Mesenchymal stem cell (in vitro differentiated cells and primary cell): ENCODE measurements around the gene TRNP1.

ENCODE experiments used
- DNase-seq: peaks from one replicate; pipeline ENCODE4 v3.0.0-alpha.2; 2013
- H2AFZ ChIP-seq: one replicate; pipeline ENCODE4 v1.6.1; 2013; ENCODE audit warnings: low read depth, mild to moderate bottlenecking, control low read depth, inconsistent platforms, low read length, moderate library complexity
- H2AK5ac ChIP-seq: 2 replicates; pipeline ENCODE4 v1.6.1; 2013; ENCODE audit warnings: low read length, moderate library complexity, mild to moderate bottlenecking, inconsistent platforms; ENCODE audit not compliant: severe bottlenecking
- H2BK120ac ChIP-seq: one replicate; pipeline ENCODE4 v1.6.1; 2013; ENCODE audit warnings: low read depth, mild to moderate bottlenecking, inconsistent platforms, low read length, moderate library complexity
- H2BK12ac ChIP-seq, 2 experiments: one replicate each; pipeline ENCODE4 v1.6.1; 2013; ENCODE audit warnings: inconsistent platforms in 2 of 2, low read length in 2 of 2, mild to moderate bottlenecking in 2 of 2, moderate library complexity in 2 of 2, control low read depth in 1 of 2
- H2BK15ac ChIP-seq: one replicate; pipeline ENCODE4 v1.6.1; 2013; ENCODE audit warnings: mild to moderate bottlenecking, low read depth, inconsistent platforms; ENCODE audit not compliant: poor library complexity, severe bottlenecking
- H2BK5ac ChIP-seq: 2 replicates; pipeline ENCODE4 v1.6.1; 2013; ENCODE audit warnings: low read depth, mild to moderate bottlenecking, low read length, control low read depth, inconsistent platforms; ENCODE audit not compliant: poor library complexity, severe bottlenecking
- H3K14ac ChIP-seq, 2 experiments: one replicate each; pipeline ENCODE4 v1.6.1; 2013; ENCODE audit warnings: inconsistent platforms in 2 of 2, low read length in 2 of 2, control low read depth in 1 of 2, mild to moderate bottlenecking in 1 of 2, moderate library complexity in 1 of 2
- H3K18ac ChIP-seq, 2 experiments: one replicate each; pipeline ENCODE4 v1.6.1; 2013; ENCODE audit warnings: inconsistent platforms in 2 of 2, low read length in 2 of 2, control low read depth in 1 of 2, low read depth in 1 of 2, mild to moderate bottlenecking in 1 of 2
- H3K23ac ChIP-seq, 2 experiments: one replicate each; pipeline ENCODE4 v1.6.1; 2013; ENCODE audit warnings: inconsistent platforms in 2 of 2, low read length in 2 of 2, mild to moderate bottlenecking in 2 of 2, moderate library complexity in 2 of 2, control low read depth in 1 of 2
- H3K27ac ChIP-seq: 2 replicates; pipeline ENCODE4 v1.5.1; 2013; ENCODE audit warnings: mild to moderate bottlenecking, moderate library complexity, low read length, control low read depth, inconsistent platforms; ENCODE audit not compliant: poor library complexity, severe bottlenecking
- H3K27me3 ChIP-seq, 2 experiments: 2 replicates each; pipeline versions ENCODE4 v1.6.1 to v1.7.0; 2013; ENCODE audit warnings: low read length in 2 of 2, mild to moderate bottlenecking in 2 of 2, moderate library complexity in 2 of 2, control low read depth in 1 of 2, inconsistent platforms in 1 of 2; ENCODE audit not compliant: control insufficient read depth in 1 of 2, insufficient read depth in 1 of 2
- H3K36me3 ChIP-seq, 2 experiments: 2 replicates each; pipeline versions ENCODE4 v1.6.1 to v1.7.0; 2013; ENCODE audit warnings: low read length in 2 of 2, control low read depth in 1 of 2, inconsistent platforms in 1 of 2, low read depth in 1 of 2, mild to moderate bottlenecking in 1 of 2; ENCODE audit not compliant: insufficient read depth in 2 of 2, control insufficient read depth in 1 of 2
- H3K4ac ChIP-seq, 2 experiments: one replicate each; pipeline ENCODE4 v1.6.1; 2013; ENCODE audit warnings: inconsistent platforms in 2 of 2, low read length in 2 of 2, mild to moderate bottlenecking in 2 of 2, moderate library complexity in 2 of 2, control low read depth in 1 of 2, low read depth in 1 of 2
- H3K4me1 ChIP-seq: 2 replicates; pipeline ENCODE4 v1.6.1; 2013; ENCODE audit warnings: low read depth, low read length, control low read depth; ENCODE audit not compliant: control insufficient read depth, insufficient read depth
- H3K4me2 ChIP-seq: 2 replicates; pipeline ENCODE4 v1.6.1; 2013; ENCODE audit warnings: low read length, mild to moderate bottlenecking, inconsistent platforms; ENCODE audit not compliant: poor library complexity, severe bottlenecking
- H3K4me3 ChIP-seq, 2 experiments: 2 replicates each; pipeline versions ENCODE4 v1.5.1 to v1.7.0; 2013; ENCODE audit warnings: low read length in 2 of 2, mild to moderate bottlenecking in 2 of 2, control low read depth in 1 of 2, low read depth in 1 of 2; ENCODE audit not compliant: insufficient read depth in 1 of 2
- H3K79me1 ChIP-seq: replicated peaks from 2 replicates; pipeline ENCODE4 v1.6.1; 2013; ENCODE audit warnings: mild to moderate bottlenecking, control low read depth, low read length, inconsistent platforms; ENCODE audit not compliant: poor library complexity, severe bottlenecking
- H3K9ac ChIP-seq: 2 replicates; pipeline ENCODE4 v1.7.0; 2013; ENCODE audit warnings: mild to moderate bottlenecking, low read length, moderate library complexity
- H3K9me3 ChIP-seq: 2 replicates; pipeline ENCODE4 v1.7.0; 2013; ENCODE audit warnings: mild to moderate bottlenecking, low read length; ENCODE audit not compliant: control insufficient read depth
- H4K8ac ChIP-seq: one replicate; pipeline ENCODE4 v1.6.1; 2013; ENCODE audit warnings: inconsistent platforms, mild to moderate bottlenecking, low read length, moderate library complexity
- H4K91ac ChIP-seq: one replicate; pipeline ENCODE4 v1.6.1; 2013; ENCODE audit warnings: mild to moderate bottlenecking, low read length, inconsistent platforms
- WGBS: methylation state at CpG from one replicate; pipeline ENCODE4 v1.1.7; 2013; ENCODE audit warnings: mixed read lengths; 5-methylcytosine and 5-hydroxymethylcytosine counted together

Gene TRNP1

DNA sequence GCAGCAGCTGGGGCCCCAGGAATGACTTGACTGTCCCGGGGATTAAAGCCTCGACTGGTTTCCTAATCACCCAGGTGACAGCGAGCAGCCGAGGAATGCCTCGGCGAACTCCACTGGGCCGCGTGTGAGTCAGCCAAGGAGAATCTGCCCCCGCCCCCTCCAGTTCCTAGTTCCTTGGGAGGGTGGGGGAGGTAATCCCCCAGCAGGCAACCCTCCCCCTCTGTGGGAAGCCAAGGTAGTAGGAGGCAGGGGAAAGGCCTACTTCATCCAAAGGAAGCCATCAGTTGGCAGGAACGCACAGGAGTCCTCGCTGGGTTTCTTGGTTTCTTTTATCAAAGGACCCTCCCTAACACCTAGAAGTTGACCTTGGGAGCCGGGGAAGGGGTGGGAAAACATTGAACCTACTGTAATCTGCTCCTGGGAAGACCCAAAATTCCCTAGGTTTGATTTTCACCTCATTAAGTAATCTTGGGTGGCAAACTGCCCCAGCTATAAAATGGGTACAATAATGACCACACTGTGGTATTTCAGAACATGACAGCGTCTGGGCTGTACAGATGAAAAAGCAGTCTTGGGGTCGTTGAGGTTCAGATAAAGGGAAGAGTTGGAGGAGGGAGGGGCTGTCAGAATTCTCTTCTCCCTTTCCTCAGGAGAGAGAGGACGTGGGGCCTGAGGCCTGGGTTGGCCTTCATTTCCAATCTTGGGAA, 17.7 kb downstream of the TRNP1 start:
- Histone ChIP-seq H3K4me1 (peaks cover 40% of the 10 kb centered on the region), H3K9me3 (no peaks in the 10 kb centered on the region), H3K27me3 (no peaks in the 10 kb centered on the region), H2AFZ (no peak overlapping the region), H2BK5ac (no peak overlapping the region), H3K79me1 (peaks cover 7% of the 10 kb centered on the region), H3K23ac (no peak overlapping the region), H3K4me3 (no peak overlapping the region), H2BK12ac (peak overlapping the region in 1 of 2 experiments; percentile 57), H3K36me3 (peaks cover 0 to 6% of the 10 kb centered on the region in 2 experiments), H2BK15ac (no peak overlapping the region), H3K18ac (peak overlapping the region; percentile 40 to 89), H4K91ac (peak overlapping the region; percentile 70), H3K4me2 (peak overlapping the region; percentile 11), H3K14ac (no peak overlapping the region), H4K8ac (peak overlapping the region; percentile 56), H2BK120ac (peak overlapping the region; percentile 75), H3K9ac (no peak overlapping the region), H2AK5ac (peak overlapping the region; percentile 96), H3K27ac (peak overlapping the region; percentile 69), H3K4ac (peak overlapping the region in 1 of 2 experiments; percentile 61)
- DNase-seq = peak; percentile 87
- WGBS = 5% methylated on average over 11 of the region's 15 CpGs

- Histone ChIP-seq H2BK5ac (peak overlapping the region; percentile 3), H2AFZ (peak overlapping the region; percentile 18), H3K14ac (no peak overlapping the region), H2BK15ac (peak overlapping the region; percentile 93), H3K27me3 (no peaks in the 10 kb centered on the region), H4K8ac (peak overlapping the region; percentile 74), H3K4me3 (peak overlapping the region; percentile 59 to 63), H3K9me3 (no peaks in the 10 kb centered on the region), H3K4me2 (peak overlapping the region; percentile 67), H3K27ac (no peak overlapping the region), H3K4me1 (peaks cover 36% of the 10 kb centered on the region), H3K9ac (no peak overlapping the region), H4K91ac (peak overlapping the region; percentile 35), H3K4ac (peak overlapping the region in 1 of 2 experiments; percentile 84), H3K18ac (peak overlapping the region; percentile 80 to 82), H2BK12ac (peak overlapping the region in 1 of 2 experiments; percentile 93), H2AK5ac (peak overlapping the region; percentile 96), H3K79me1 (peaks cover 7% of the 10 kb centered on the region), H3K23ac (peak overlapping the region in 1 of 2 experiments; percentile 76), H2BK120ac (peak overlapping the region; percentile 62), H3K36me3 (no peaks in the 10 kb centered on the region)
- 14% methylated on average over 20 of the region's 24 CpGs for WGBS
- no peak for DNase-seq
These were observed 18.6 kb downstream of the TRNP1 start for GRCh38 chr1:27011976-27012563.

GRCh38 chr1:27015260-27015659, 21.8 kb downstream of the TRNP1 start:
- H2BK5ac ChIP-seq = no peak overlapping the region
- 66% methylated on average over 2 of the region's 3 CpGs for WGBS
- no peaks in the 10 kb centered on the region for H3K36me3 ChIP-seq
- H3K79me1 ChIP-seq = no peaks in the 10 kb centered on the region
- H4K8ac ChIP-seq = no peak overlapping the region
- no peak overlapping the region for H3K23ac ChIP-seq
- no peak overlapping the region for H2BK15ac ChIP-seq
- no peak overlapping the region for H3K4me3 ChIP-seq
- DNase-seq = no peak
- no peak overlapping the region for H2BK120ac ChIP-seq
- H3K4me1 ChIP-seq = peaks cover 19% of the 10 kb centered on the region
- H2AK5ac ChIP-seq = no peak overlapping the region
- no peak overlapping the region for H2AFZ ChIP-seq
- H3K14ac ChIP-seq = no peak overlapping the region
- H4K91ac ChIP-seq = no peak overlapping the region
- no peak overlapping the region for H3K4me2 ChIP-seq
- no peak overlapping the region for H3K18ac ChIP-seq
- no peak overlapping the region for H3K9ac ChIP-seq
- H3K4ac ChIP-seq = no peak overlapping the region
- no peaks in the 10 kb centered on the region for H3K27me3 ChIP-seq
- no peaks in the 10 kb centered on the region for H3K9me3 ChIP-seq
- no peak overlapping the region for H3K27ac ChIP-seq
- H2BK12ac ChIP-seq = peak overlapping the region in 1 of 2 experiments; percentile 88

- H3K4me3 ChIP-seq = no peak overlapping the region
- no CpG with 5 or more reads among the region's 1 CpG for WGBS
- no peaks in the 10 kb centered on the region for H3K36me3 ChIP-seq
- H3K14ac ChIP-seq = no peak overlapping the region
- H3K4me2 ChIP-seq = no peak overlapping the region
- H3K27ac ChIP-seq = no peak overlapping the region
- H4K91ac ChIP-seq = no peak overlapping the region
- no peak overlapping the region for H3K4ac ChIP-seq
- H3K4me1 ChIP-seq = peaks cover 13% of the 10 kb centered on the region
- no peak for DNase-seq
- no peak overlapping the region for H2BK12ac ChIP-seq
- H2BK15ac ChIP-seq = no peak overlapping the region
- peak overlapping the region; percentile 21 for H2AK5ac ChIP-seq
- H3K18ac ChIP-seq = no peak overlapping the region
- H3K27me3 ChIP-seq = no peaks in the 10 kb centered on the region
- no peak overlapping the region for H2BK120ac ChIP-seq
- H4K8ac ChIP-seq = no peak overlapping the region
- no peaks in the 10 kb centered on the region for H3K79me1 ChIP-seq
- no peaks in the 10 kb centered on the region for H3K9me3 ChIP-seq
- no peak overlapping the region for H3K9ac ChIP-seq
- no peak overlapping the region for H2AFZ ChIP-seq
- no peak overlapping the region for H3K23ac ChIP-seq
- no peak overlapping the region for H2BK5ac ChIP-seq
These were observed 22.9 kb downstream of the TRNP1 start for GRCh38 chr1:27016376-27016775.
